HFFc6 (cell line): Measurements from ENCODE around the gene TSEN54. TPM values are rescaled to one million over a fixed set of nuclear protein-coding genes. Genes with fewer than 3 reads are reported as not detected.

Experiments used
- DNase-seq: peaks from one replicate; pipeline ENCODE4 v3.0.0-alpha.2; 2018
- H3K27ac Mint-ChIP-seq: 2 replicates; pipeline ENCODE4 v1.8.0; 2020; ENCODE audit warnings: mild to moderate bottlenecking, mixed read lengths
- H3K27me3 Mint-ChIP-seq: 2 replicates; pipeline ENCODE4 v1.8.0; 2021; ENCODE audit warnings: mild to moderate bottlenecking, moderate library complexity, mixed read lengths; ENCODE audit not compliant: insufficient read depth
- H3K36me3 Mint-ChIP-seq: 2 replicates; pipeline ENCODE4 v1.8.0; 2021; ENCODE audit warnings: low read depth, mixed read lengths
- H3K4me1 Mint-ChIP-seq: 2 replicates; pipeline ENCODE4 v1.8.0; 2020; ENCODE audit warnings: low read depth, mixed read lengths
- H3K4me3 Mint-ChIP-seq: 2 replicates; pipeline ENCODE4 v1.8.0; 2020; ENCODE audit warnings: mild to moderate bottlenecking, moderate library complexity, mixed read lengths
- H3K9me3 Mint-ChIP-seq: 2 replicates; pipeline ENCODE4 v1.8.0; 2020; ENCODE audit warnings: mild to moderate bottlenecking, mixed read lengths
- CTCF ChIP-seq: fragments of 200-600 bp; sonication (generic); IDR thresholded peaks from 2 replicates; pipeline ENCODE4 v1.5.0; 2021; ENCODE audit warnings: antibody characterized with exemption, mild to moderate bottlenecking
- total RNA-seq, 6 experiments: library from RNA; stranded (reverse); fragmentation: NEBNext Ultra II Directional; extraction: Animal tissue kit (Norgen Biotek cat#: 25700); gene quantifications; 2 replicates in 1 of 6; 3 replicates in 5 of 6; pipeline ENCODE4 v1.2.3, GENCODE V29; 2021

TSEN54 gene
- total RNA-seq, 6 experiments from 2014 or later = 8.7 to 11.1 (median 9.4) TPM

- no peaks in the 10 kb centered on the region for H3K36me3 Mint-ChIP-seq
- no peak overlapping the region for H3K27ac Mint-ChIP-seq
- no peak for TF ChIP-seq CTCF
- H3K9me3 Mint-ChIP-seq = no peaks in the 10 kb centered on the region
- no peaks in the 10 kb centered on the region for H3K4me1 Mint-ChIP-seq
- no peak for DNase-seq
- no peak overlapping the region for H3K4me3 Mint-ChIP-seq
- H3K27me3 Mint-ChIP-seq = peaks cover 1% of the 10 kb centered on the region; the same call in 1 of the 2 replicates
These were observed 27.4 kb upstream of the TSEN54 start for GRCh38 chr17:75488693-75489510.

GRCh38 chr17:75489511-75489955, 26.8 kb upstream of the TSEN54 start:
- Mint-ChIP-seq H3K4me3 (no peak overlapping the region), H3K9me3 (no peaks in the 10 kb centered on the region), H3K27me3 (peaks cover 1% of the 10 kb centered on the region; the same call in 1 of the 2 replicates), H3K4me1 (no peaks in the 10 kb centered on the region), H3K36me3 (no peaks in the 10 kb centered on the region), H3K27ac (no peak overlapping the region)
- no peak for TF ChIP-seq CTCF
- DNase-seq = no peak

DNA sequence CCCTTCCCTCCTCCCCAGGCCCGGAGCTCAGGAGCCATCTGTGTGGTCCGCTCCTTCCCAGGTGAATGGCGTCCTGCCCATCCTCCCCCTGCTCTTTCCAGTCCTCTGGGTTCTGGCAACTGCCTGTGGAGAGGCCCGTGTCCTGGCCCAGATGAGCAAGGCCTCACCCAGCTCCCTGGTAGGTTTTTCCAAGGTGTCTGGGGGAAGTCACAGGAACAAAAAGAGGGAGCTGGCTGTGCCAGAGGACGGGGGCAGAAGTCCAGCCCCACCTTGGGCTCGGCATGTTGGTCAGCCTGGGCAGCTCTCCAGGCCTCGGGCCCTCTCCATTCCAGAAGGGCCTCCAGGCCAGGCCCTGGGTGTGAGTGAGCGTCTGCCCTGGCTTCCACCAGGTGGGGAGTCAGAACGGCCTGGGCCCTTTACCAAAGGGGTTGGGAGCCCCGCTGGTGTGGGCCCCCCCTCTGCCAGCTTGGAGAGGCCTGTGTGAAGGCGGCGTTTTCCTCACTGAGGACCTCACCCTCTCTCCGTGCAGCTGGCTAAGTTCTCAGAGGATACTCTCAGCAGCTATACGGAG, 26.1 kb upstream of the TSEN54 start:
- Mint-ChIP-seq H3K27ac (no peak overlapping the region), H3K36me3 (no peaks in the 10 kb centered on the region), H3K9me3 (no peaks in the 10 kb centered on the region), H3K4me3 (no peak overlapping the region), H3K4me1 (no peaks in the 10 kb centered on the region), H3K27me3 (peaks cover 1% of the 10 kb centered on the region; the same call in 1 of the 2 replicates)
- TF ChIP-seq CTCF = no peak
- DNase-seq = no peak

DNA sequence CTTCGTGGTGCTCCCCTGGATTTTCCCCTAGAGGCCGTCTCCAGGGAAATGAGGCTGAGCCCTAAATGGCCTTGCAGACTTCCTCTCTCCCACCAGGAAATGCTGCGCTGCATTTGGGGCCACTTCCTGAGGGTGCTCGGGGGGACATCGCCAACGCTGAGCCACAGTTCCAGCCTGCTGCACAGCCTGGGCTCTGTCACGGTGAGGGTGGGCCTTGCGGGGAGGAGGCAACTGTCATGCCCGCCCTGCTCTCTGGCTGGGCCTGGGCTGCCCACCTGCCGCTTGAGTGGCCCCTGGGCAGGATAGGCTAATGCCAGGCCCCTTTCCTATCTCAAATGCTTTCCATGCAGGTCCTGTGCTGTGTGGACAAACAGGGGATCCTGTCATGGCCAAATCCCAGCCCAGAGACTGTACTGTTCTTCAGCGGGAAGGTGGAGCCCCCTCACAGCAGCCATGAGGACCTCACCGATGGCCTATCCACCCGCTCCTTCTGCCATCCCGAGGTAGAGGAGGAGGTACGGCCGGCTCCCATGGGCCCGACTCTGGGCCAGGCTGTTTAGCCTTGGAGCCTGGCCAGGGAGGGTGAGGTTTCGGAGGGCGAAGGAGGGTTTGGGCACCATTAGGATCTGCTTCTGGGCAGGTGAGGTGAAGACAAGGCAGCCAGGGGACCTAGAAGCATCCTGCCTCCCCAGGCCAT, 25.2 kb upstream of the TSEN54 start:
- no peak overlapping the region for H3K27ac Mint-ChIP-seq
- H3K4me1 Mint-ChIP-seq = no peaks in the 10 kb centered on the region

More for the DNA sequence above, 25.2 kb upstream of the TSEN54 start:
- H3K9me3 Mint-ChIP-seq = no peaks in the 10 kb centered on the region
- no peaks in the 10 kb centered on the region for H3K36me3 Mint-ChIP-seq
- DNase-seq = no peak
- no peak for TF ChIP-seq CTCF
- peaks cover 1% of the 10 kb centered on the region; the same call in 1 of the 2 replicates for H3K27me3 Mint-ChIP-seq
- no peak overlapping the region for H3K4me3 Mint-ChIP-seq
